ENCODE measurements around the gene PCDHB14. TPM values are rescaled to one million over a fixed set of nuclear protein-coding genes. Genes with fewer than 3 reads are reported as not detected.
"Not testable (repeated sequence)": the region's sequence is repeated elsewhere in the genome, so short reads cannot be mapped to it uniquely, and the experiment has no call there.

PCDHB14 gene
- total and polyA plus RNA-seq, 2 donors (not counting 1 experiment from before 2014, with no cell fraction given): not detected

- intact Hi-C loops (cut with micrococcal nuclease): loop anchor here (10.0 kb wide), 1 partner anchor 385 kb away; no protein-coding TSS in a partner anchor
- H3K9me3 Mint-ChIP-seq (ENCODE audit: insufficient read depth); H3K4me3 ChIP-seq (ENCODE audit: control extremely low read depth in 1 of 5, extremely low read depth in 1 of 5, insufficient read depth in 1 of 5, low read depth in 2 of 5, low read length in 4 of 5); H3K36me3 ChIP-seq (replicated peaks in 1 of 2; ENCODE audit: control extremely low read depth in 1 of 2, control insufficient read depth in 1 of 2, extremely low read depth in 1 of 2, insufficient read depth in 2 of 2, low read length in 1 of 2); H3K4me1 ChIP-seq (ENCODE audit: control insufficient read depth in 2 of 2, insufficient read depth in 2 of 2, low read length in 2 of 2); H4K20me1 ChIP-seq (ENCODE audit: control insufficient read depth, insufficient read depth, low read length, poor library complexity, severe bottlenecking); H3K27ac ChIP-seq (ENCODE audit: low read length in 2 of 2); ATAC-seq (ENCODE audit: low read depth); CTCF ChIA-PET; H3K27ac Mint-ChIP-seq; H3K9ac ChIP-seq (ENCODE audit: low read length); H3K79me2 ChIP-seq (ENCODE audit: control insufficient read depth, insufficient read depth, low read length); POLR2A ChIA-PET; H3K4me3 Mint-ChIP-seq; DNase-seq; H3K4me2 ChIP-seq (replicated peaks; ENCODE audit: low read depth, low read length, poor library complexity, severe bottlenecking); H3K4me1 Mint-ChIP-seq; H2AFZ ChIP-seq (ENCODE audit: insufficient read depth, low read depth, low read length, poor library complexity, severe bottlenecking): not testable (repeated sequence)
- Histone ChIP-seq H3K27me3 (replicated peaks in 1 of 4; ENCODE audit: control extremely low read depth in 1 of 4, control insufficient read depth in 3 of 4, insufficient read depth in 4 of 4, low read length in 3 of 4) (peaks cover 0 to 12% (median 8%) of the 10 kb centered on the region in 4 experiments), H3K9me3 (ENCODE audit: control extremely low read depth in 1 of 3, control insufficient read depth in 2 of 3, insufficient read depth in 1 of 3, low read length in 2 of 3) (peaks cover 2 to 34% (median 5%) of the 10 kb centered on the region in 3 donors)
- peaks cover 25% of the 10 kb centered on the region for H3K27me3 Mint-ChIP-seq
- 44% methylated on average over 15 of the region's 32 CpGs for WGBS (ENCODE audit: insufficient coverage)
Measured at GRCh38 chr5:141179876-141180275, 43.3 kb upstream of the PCDHB14 start.

GRCh38 chr5:141180313-141180712 is 42.8 kb upstream of the PCDHB14 start:
- Histone ChIP-seq H3K9me3 (ENCODE audit: control extremely low read depth in 1 of 3, control insufficient read depth in 2 of 3, insufficient read depth in 1 of 3, low read length in 2 of 3) (peaks cover 2 to 34% (median 5%) of the 10 kb centered on the region in 3 donors), H3K4me3 (ENCODE audit: control extremely low read depth in 1 of 5, extremely low read depth in 1 of 5, insufficient read depth in 1 of 5, low read depth in 2 of 5, low read length in 4 of 5) (no peak overlapping the region), H3K36me3 (replicated peaks in 1 of 2; ENCODE audit: control extremely low read depth in 1 of 2, control insufficient read depth in 1 of 2, extremely low read depth in 1 of 2, insufficient read depth in 2 of 2, low read length in 1 of 2) (no peaks in the 10 kb centered on the region), H3K79me2 (ENCODE audit: control insufficient read depth, insufficient read depth, low read length) (no peaks in the 10 kb centered on the region), H4K20me1 (ENCODE audit: control insufficient read depth, insufficient read depth, low read length, poor library complexity, severe bottlenecking) (no peaks in the 10 kb centered on the region), H3K4me2 (replicated peaks; ENCODE audit: low read depth, low read length, poor library complexity, severe bottlenecking) (no peak overlapping the region), H3K27ac (ENCODE audit: low read length in 2 of 2) (no peak overlapping the region), H2AFZ (ENCODE audit: insufficient read depth, low read depth, low read length, poor library complexity, severe bottlenecking) (no peak overlapping the region), H3K4me1 (ENCODE audit: control insufficient read depth in 2 of 2, insufficient read depth in 2 of 2, low read length in 2 of 2) (no peaks in the 10 kb centered on the region), H3K27me3 (replicated peaks in 1 of 4; ENCODE audit: control extremely low read depth in 1 of 4, control insufficient read depth in 3 of 4, insufficient read depth in 4 of 4, low read length in 3 of 4) (peaks cover 0 to 12% (median 8%) of the 10 kb centered on the region in 4 experiments), H3K9ac (ENCODE audit: low read length) (no peak overlapping the region)
- TF ChIP-seq EZH2 (IDR thresholded peaks at IDR 0.05; ENCODE audit: borderline replicate concordance, insufficient read depth, low read depth, low read length, poor library complexity, severe bottlenecking) (no peak), CTCF (IDR thresholded peaks at IDR 0.05) (no peak)
- ChIA-PET POLR2A (no interaction called here), CTCF (no interaction called here)
- DNase-seq: no peak
- no peak for ATAC-seq (ENCODE audit: low read depth)
- intact Hi-C loops (cut with micrococcal nuclease): loop anchor here (10.0 kb wide), 1 partner anchor 384 kb away; no protein-coding TSS in a partner anchor
- Mint-ChIP-seq H3K4me3 (no peak overlapping the region), H3K9me3 (ENCODE audit: insufficient read depth) (peaks cover 2% of the 10 kb centered on the region), H3K4me1 (peaks cover 2% of the 10 kb centered on the region), H3K27ac (no peak overlapping the region), H3K27me3 (peaks cover 29% of the 10 kb centered on the region)
- 29% methylated on average over 1 of the region's 1 CpG for WGBS (ENCODE audit: insufficient coverage)
